H9 (cell line): ENCODE measurements around the gene DGKD. TPM values are rescaled to one million over a fixed set of nuclear protein-coding genes. Genes with fewer than 3 reads are reported as not detected.

Source experiments
- DNase-seq: peaks from one replicate; pipeline ENCODE4 v3.0.0-alpha.2; 2017
- H2AFZ ChIP-seq: one replicate; pipeline ENCODE4 v1.6.1; 2013; ENCODE audit warnings: mild to moderate bottlenecking, low read length, control low read depth, moderate library complexity
- H2AK5ac ChIP-seq: 2 replicates; pipeline ENCODE4 v1.6.1; 2013; ENCODE audit warnings: low read length, control low read depth, mixed read lengths; ENCODE audit not compliant: insufficient read length
- H2BK120ac ChIP-seq: one replicate; pipeline ENCODE4 v1.6.1; 2013; ENCODE audit warnings: low read depth, mild to moderate bottlenecking, low read length, control low read depth, inconsistent platforms; ENCODE audit not compliant: poor library complexity, severe bottlenecking
- H2BK12ac ChIP-seq: 2 replicates; pipeline ENCODE4 v1.6.1; 2013; ENCODE audit warnings: low read length, control low read depth, mixed read lengths, low read depth; ENCODE audit not compliant: insufficient read length
- H2BK15ac ChIP-seq: 2 replicates; pipeline ENCODE4 v1.6.1; 2013; ENCODE audit warnings: low read depth, low read length, control low read depth
- H2BK20ac ChIP-seq: one replicate; pipeline ENCODE4 v1.6.1; 2013; ENCODE audit warnings: low read depth, mild to moderate bottlenecking, low read length, control low read depth, inconsistent platforms; ENCODE audit not compliant: poor library complexity, severe bottlenecking
- H2BK5ac ChIP-seq: 2 replicates; pipeline ENCODE4 v1.6.1; 2013; ENCODE audit warnings: low read length, control low read depth, mixed read lengths; ENCODE audit not compliant: insufficient read length
- H3K14ac ChIP-seq: 2 replicates; pipeline ENCODE4 v1.6.1; 2013; ENCODE audit warnings: low read length, control low read depth; ENCODE audit not compliant: insufficient read depth
- H3K18ac ChIP-seq: 2 replicates; pipeline ENCODE4 v1.6.1; 2013; ENCODE audit warnings: low read depth, mild to moderate bottlenecking, mixed read lengths, low read length, control low read depth; ENCODE audit not compliant: insufficient read length
- H3K23ac ChIP-seq: 2 replicates; pipeline ENCODE4 v1.6.1; 2013; ENCODE audit warnings: low read length, control low read depth, mixed read lengths, low read depth; ENCODE audit not compliant: insufficient read length
- H3K23me2 ChIP-seq: 2 replicates; pipeline ENCODE4 v1.6.1; 2013; ENCODE audit warnings: low read depth, mild to moderate bottlenecking, mixed read lengths, low read length, control low read depth; ENCODE audit not compliant: insufficient read length, poor library complexity, severe bottlenecking
- H3K27ac ChIP-seq: 2 replicates; pipeline ENCODE4 v1.5.1; 2013; ENCODE audit warnings: low read length, control low read depth, mixed read lengths, low read depth; ENCODE audit not compliant: insufficient read length
- H3K27me3 ChIP-seq: 2 replicates; pipeline ENCODE4 v1.6.1; 2013; ENCODE audit warnings: low read length, control low read depth, inconsistent platforms; ENCODE audit not compliant: insufficient read depth
- H3K4ac ChIP-seq: 2 replicates; pipeline ENCODE4 v1.6.1; 2013; ENCODE audit warnings: low read depth, mild to moderate bottlenecking, control low read depth, inconsistent platforms, low read length, moderate library complexity
- H3K4me1 ChIP-seq: 2 replicates; pipeline ENCODE4 v1.6.1; 2013; ENCODE audit warnings: low read length, control low read depth, inconsistent platforms; ENCODE audit not compliant: insufficient read depth
- H3K4me2 ChIP-seq: 2 replicates; pipeline ENCODE4 v1.6.1; 2013; ENCODE audit warnings: low read length, control low read depth, mixed read lengths; ENCODE audit not compliant: insufficient read length, insufficient read depth
- H3K56ac ChIP-seq: 2 replicates; pipeline ENCODE4 v1.6.1; 2013; ENCODE audit warnings: low read depth, mild to moderate bottlenecking, mixed read lengths, low read length, control low read depth; ENCODE audit not compliant: insufficient read length
- H3K79me1 ChIP-seq: 2 replicates; pipeline ENCODE4 v1.6.1; 2013; ENCODE audit warnings: low read depth, mild to moderate bottlenecking, moderate library complexity, low read length, control low read depth, inconsistent platforms; ENCODE audit not compliant: insufficient read depth, poor library complexity, severe bottlenecking
- H3K79me2 ChIP-seq: 2 replicates; pipeline ENCODE4 v1.6.1; 2013; ENCODE audit warnings: low read length, control low read depth, inconsistent platforms; ENCODE audit not compliant: insufficient read depth
- H3K9ac ChIP-seq: 2 replicates; pipeline ENCODE4 v1.6.1; 2013; ENCODE audit warnings: low read length, control low read depth, mixed read lengths; ENCODE audit not compliant: insufficient read length; ENCODE audit errors: extremely low read depth
- H3K9me3 ChIP-seq: one replicate; pipeline ENCODE4 v1.6.1; 2013; ENCODE audit warnings: low read depth, low read length, inconsistent platforms; ENCODE audit not compliant: control insufficient read depth
- H3T11ph ChIP-seq: one replicate; pipeline ENCODE4 v1.6.1; 2013; ENCODE audit warnings: mild to moderate bottlenecking, low read length, control low read depth, inconsistent platforms
- H4K20me1 ChIP-seq: one replicate; pipeline ENCODE4 v1.6.1; 2013; ENCODE audit not compliant: control insufficient read depth, insufficient read length, insufficient read depth
- H4K5ac ChIP-seq: 2 replicates; pipeline ENCODE4 v1.6.1; 2013; ENCODE audit warnings: low read depth, mild to moderate bottlenecking, mixed read lengths, low read length, control low read depth; ENCODE audit not compliant: insufficient read length
- H4K8ac ChIP-seq: replicated peaks from 2 replicates; pipeline ENCODE4 v1.6.1; 2013; ENCODE audit warnings: low read length, control low read depth, mixed read lengths, low read depth; ENCODE audit not compliant: insufficient read length
- H4K91ac ChIP-seq: 2 replicates; pipeline ENCODE4 v1.6.1; 2013; ENCODE audit warnings: low read depth, mild to moderate bottlenecking, moderate library complexity, mixed read lengths, low read length, control low read depth; ENCODE audit not compliant: insufficient read length
- H3K27ac Mint-ChIP-seq, 3 experiments: 2 replicates in 2 of 3; 3 replicates in 1 of 3; pipeline ENCODE4 v1.8.0; 2020 to 2021; ENCODE audit warnings: mixed read lengths in 3 of 3, mild to moderate bottlenecking in 1 of 3, moderate library complexity in 1 of 3
- H3K27me3 Mint-ChIP-seq: 2 replicates; pipeline ENCODE4 v1.8.0; 2021; ENCODE audit warnings: low read depth, mild to moderate bottlenecking, moderate library complexity, mixed read lengths
- H3K36me3 Mint-ChIP-seq, 3 experiments: 2 replicates in 2 of 3; 3 replicates in 1 of 3; pipeline ENCODE4 v1.8.0; 2020 to 2021; ENCODE audit warnings: low read depth in 3 of 3, mixed read lengths in 3 of 3; ENCODE audit not compliant: insufficient read depth in 1 of 3
- H3K4me1 Mint-ChIP-seq, 2 experiments: 2 replicates each; pipeline ENCODE4 v1.8.0; 2020; ENCODE audit warnings: mixed read lengths in 2 of 2
- H3K4me3 Mint-ChIP-seq, 2 experiments: 2 replicates in 1 of 2; 3 replicates in 1 of 2; pipeline ENCODE4 v1.8.0; 2020 to 2021; ENCODE audit warnings: mild to moderate bottlenecking in 2 of 2, mixed read lengths in 2 of 2, moderate library complexity in 1 of 2
- H3K9me3 Mint-ChIP-seq, 2 experiments: 2 replicates in 1 of 2; 3 replicates in 1 of 2; pipeline ENCODE4 v1.8.0; 2020; ENCODE audit warnings: mild to moderate bottlenecking in 2 of 2, mixed read lengths in 2 of 2, moderate library complexity in 1 of 2
- WGBS: extraction: QIAGEN DNeasy Blood & Tissue Kit; methylation state at CpG from one replicate; pipeline ENCODE4 v1.1.7; 2013; ENCODE audit warnings: missing lambda C conversion rate, low lambda C conversion rate, mixed read lengths; ENCODE audit not compliant: insufficient read length; ENCODE audit errors: extremely low coverage; 5-methylcytosine and 5-hydroxymethylcytosine counted together
- total RNA-seq: library from RNA; stranded (reverse); gene quantifications from 2 replicates; pipeline ENCODE4 v1.2.1, GENCODE V29; 2021
- TF ChIP-seq, protein P1 (sequence below): fragments of 200-600 bp; sonication (generic); conservative IDR thresholded peaks from 3 replicates; pipeline ENCODE4 v1.8.0; 2021; ENCODE audit warnings: antibody characterized with exemption, mild to moderate bottlenecking

DGKD gene
- total RNA-seq, 1 experiment from 2014 or later, result 20.7 TPM

DNA sequence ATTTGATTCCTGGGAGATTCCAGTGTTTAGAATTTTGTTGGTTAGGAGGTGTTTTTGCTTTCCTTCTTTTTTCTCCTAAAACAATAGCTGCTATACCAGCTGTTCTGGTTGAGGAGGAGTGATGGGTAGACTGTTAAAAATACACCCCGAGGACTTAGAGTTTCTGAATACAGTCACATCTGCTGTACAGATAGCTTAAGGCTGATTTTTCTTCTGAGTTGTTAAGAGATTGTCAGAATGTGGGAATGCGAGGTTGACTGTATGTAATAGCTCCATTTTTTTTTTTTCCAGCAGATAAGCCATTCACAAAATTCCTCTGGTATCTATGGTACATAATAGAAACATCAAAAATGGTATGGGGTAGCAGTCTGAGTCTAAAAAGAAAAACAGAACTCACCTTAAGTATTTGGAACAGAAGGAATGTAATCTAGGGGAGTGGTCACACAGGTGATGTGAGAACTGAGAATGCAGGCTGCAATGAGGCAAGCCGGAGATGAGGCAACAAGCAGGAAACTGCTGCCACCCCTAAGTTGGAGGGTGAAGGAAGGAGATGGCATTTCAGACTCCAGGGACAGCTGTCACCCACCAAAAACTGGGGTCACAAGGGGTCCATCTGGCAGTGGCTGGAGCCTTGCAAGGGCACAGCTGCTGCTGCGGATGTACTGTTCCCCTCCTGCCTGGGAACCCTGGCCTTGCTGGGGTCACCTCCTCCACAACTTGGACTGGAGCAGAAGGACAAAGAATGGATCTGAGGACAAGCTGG, 2.4 kb downstream of the DGKD start:
- Histone ChIP-seq H2BK15ac (no peak overlapping the region), H2BK5ac (no peak overlapping the region), H3K9ac (no peak overlapping the region), H3K56ac (no peak overlapping the region), H4K20me1 (no peaks in the 10 kb centered on the region), H4K8ac (no peak overlapping the region), H3T11ph (no peak overlapping the region), H2BK12ac (no peak overlapping the region), H3K23me2 (peaks cover 13% of the 10 kb centered on the region), H4K5ac (no peak overlapping the region), H3K4me2 (no peak overlapping the region), H2BK20ac (no peak overlapping the region), H4K91ac (no peak overlapping the region), H3K27ac (no peak overlapping the region), H3K9me3 (no peaks in the 10 kb centered on the region), H3K79me1 (no peaks in the 10 kb centered on the region), H2AK5ac (no peak overlapping the region), H3K79me2 (peaks cover 1% of the 10 kb centered on the region; the same call in 1 of the 2 replicates), H3K4ac (no peak overlapping the region), H2BK120ac (no peak overlapping the region), H3K18ac (no peak overlapping the region), H3K27me3 (peaks cover 5% of the 10 kb centered on the region; the same call in 1 of the 2 replicates), H3K4me1 (no peaks in the 10 kb centered on the region; the same call in 1 of the 2 replicates), H3K23ac (no peak overlapping the region), H2AFZ (no peak overlapping the region), H3K14ac (no peak overlapping the region)
- Mint-ChIP-seq H3K4me1 (peaks cover 18 to 19% of the 10 kb centered on the region in 2 experiments), H3K9me3 (peaks cover 3% of the 10 kb centered on the region in 2 experiments; a peak in 1 of 5 replicates), H3K4me3 (peak overlapping the region in 1 of 2 experiments; percentile 86; a peak in 1 of 5 replicates), H3K27me3 (peaks cover 43% of the 10 kb centered on the region), H3K36me3 (peaks cover 3 to 10% (median 5%) of the 10 kb centered on the region in 3 experiments; a peak in 5 of 7 replicates), H3K27ac (no peak overlapping the region)
- DNase-seq, result no peak
- WGBS, result no CpG with 5 or more reads among the region's 4 CpGs
- TF ChIP-seq, protein P1, sequence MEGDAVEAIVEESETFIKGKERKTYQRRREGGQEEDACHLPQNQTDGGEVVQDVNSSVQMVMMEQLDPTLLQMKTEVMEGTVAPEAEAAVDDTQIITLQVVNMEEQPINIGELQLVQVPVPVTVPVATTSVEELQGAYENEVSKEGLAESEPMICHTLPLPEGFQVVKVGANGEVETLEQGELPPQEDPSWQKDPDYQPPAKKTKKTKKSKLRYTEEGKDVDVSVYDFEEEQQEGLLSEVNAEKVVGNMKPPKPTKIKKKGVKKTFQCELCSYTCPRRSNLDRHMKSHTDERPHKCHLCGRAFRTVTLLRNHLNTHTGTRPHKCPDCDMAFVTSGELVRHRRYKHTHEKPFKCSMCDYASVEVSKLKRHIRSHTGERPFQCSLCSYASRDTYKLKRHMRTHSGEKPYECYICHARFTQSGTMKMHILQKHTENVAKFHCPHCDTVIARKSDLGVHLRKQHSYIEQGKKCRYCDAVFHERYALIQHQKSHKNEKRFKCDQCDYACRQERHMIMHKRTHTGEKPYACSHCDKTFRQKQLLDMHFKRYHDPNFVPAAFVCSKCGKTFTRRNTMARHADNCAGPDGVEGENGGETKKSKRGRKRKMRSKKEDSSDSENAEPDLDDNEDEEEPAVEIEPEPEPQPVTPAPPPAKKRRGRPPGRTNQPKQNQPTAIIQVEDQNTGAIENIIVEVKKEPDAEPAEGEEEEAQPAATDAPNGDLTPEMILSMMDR, result no peak
